ENCODE data around the gene LRRC3B.
"Not testable (repeated sequence)": the region's sequence is repeated elsewhere in the genome, so short reads cannot be mapped to it uniquely, and the experiment has no call there.

The LRRC3B gene, protein sequence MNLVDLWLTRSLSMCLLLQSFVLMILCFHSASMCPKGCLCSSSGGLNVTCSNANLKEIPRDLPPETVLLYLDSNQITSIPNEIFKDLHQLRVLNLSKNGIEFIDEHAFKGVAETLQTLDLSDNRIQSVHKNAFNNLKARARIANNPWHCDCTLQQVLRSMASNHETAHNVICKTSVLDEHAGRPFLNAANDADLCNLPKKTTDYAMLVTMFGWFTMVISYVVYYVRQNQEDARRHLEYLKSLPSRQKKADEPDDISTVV

DNA sequence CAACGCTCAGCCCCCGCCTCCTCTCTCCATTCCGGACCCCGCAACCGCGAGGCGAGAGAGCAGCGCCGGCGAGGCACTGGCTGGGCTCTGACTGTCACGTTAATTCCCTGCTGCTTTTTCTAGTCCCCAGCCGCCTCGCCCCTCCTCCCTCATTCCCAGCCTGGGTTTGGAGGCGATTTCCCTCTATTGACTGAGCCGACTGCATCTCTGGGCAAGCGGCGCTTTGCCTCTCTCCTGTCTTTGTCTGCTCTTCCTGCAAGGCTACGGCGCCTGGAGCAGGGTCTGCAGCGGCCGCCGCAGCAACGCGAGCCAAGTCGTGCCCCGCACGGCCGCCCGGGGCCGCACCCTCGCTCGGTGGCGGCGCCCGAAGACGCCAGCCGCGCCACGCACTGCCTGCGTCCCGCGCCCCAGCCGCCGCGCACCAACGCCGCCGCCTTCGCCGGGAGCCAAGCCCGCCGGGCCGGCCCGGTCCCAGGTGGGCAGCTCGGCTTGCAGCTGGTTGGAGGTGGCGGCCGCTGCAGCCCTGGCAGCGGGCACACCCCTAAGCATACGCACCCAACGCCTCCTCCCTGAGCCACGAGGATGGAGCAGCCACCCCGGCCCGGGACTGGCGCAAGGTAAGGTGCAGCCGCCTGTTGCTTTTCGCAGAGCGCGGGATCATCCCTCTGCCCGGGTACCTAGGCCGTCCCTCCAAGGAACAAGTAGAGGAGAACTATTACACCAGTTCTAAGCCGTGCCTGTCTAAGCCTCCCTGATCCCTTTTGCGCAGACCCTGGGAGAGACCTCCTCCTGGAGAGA is at the start of gene LRRC3B:
Gene LRRC3B, plus strand, starts transcription at position 152 of the 798 bp plus-strand sequence. CDS start 86,901 bp downstream, outside the sequence.
- no peak for DNase-seq

DNA sequence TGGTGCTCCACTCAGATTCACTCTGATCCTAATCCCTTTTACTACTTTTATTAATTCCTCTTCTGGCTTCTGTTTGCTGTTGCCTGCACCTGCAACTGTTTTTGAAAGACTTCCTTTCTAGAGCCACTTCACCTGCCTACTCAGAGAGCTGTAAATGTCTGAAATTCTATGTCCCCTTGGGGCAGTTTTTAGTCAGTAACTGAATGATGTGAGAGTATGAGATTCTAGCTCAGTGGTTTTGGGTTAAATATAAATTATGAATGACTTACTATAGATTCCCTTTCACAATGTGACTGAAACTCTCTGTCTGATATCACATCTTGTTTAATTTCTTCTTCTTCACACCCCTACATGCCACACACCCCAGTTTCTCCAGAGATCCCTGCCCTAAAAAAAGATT is 47.8 kb upstream of the LRRC3B start:
- no peak for DNase-seq

DNA sequence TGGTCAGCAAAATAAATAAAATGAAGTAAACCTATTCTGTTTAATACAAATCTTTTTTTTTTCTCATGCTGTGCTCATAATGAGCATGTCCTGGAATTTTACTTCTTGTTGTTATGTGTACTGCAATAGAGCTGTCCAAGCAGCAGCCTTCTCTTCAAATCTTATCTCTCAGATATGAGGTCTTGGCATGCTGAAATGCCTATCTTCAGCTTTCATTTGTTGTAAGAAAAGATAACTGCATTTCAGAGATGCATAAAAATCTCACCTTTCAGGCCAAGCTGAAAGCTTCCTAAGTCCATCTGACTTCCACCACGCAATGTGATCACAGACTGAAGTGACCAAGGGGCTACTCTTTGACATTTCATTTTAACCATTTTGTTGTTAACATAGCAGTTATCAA is 43.5 kb upstream of the LRRC3B start:
- no peak for DNase-seq

DNA sequence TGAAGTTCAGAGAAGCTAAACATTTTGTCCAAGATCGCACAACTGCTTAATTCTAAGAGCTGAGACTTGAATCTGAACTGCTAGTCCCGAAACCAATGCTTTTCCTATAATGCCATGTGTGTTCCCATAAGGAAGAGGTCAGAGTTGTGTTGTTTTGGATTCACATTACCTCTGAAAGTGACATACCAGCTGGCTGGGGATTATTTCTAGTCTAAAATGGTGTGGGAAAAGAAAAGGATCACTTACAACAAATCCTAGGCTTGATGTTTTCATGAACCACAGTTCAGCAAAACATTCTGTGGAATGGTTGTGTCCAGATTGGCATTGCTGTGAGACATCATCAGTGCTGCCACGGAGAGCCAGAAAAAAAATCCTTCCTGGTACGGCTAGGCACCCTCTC is 35.0 kb upstream of the LRRC3B start:
- no peak for DNase-seq

DNA sequence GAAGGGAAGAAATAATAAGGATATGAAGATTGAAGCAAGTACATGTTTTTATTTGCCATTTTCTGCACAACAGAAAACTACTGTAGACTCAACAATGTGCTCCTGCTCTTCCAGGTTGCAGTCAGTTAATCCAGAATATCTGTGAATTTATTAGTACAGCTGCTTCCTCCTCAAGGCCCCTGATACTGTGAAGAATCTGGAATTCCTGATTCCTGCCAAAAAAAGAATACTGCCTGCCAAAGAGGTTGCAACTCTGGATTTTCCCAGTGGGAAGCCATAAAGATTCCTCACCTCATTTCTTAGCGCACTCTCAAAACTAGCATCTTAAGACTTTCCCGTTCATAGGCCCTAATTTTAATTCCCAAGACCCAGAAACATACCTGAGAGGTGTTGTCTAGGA is 33.6 kb upstream of the LRRC3B start:
- no peak for DNase-seq

DNA sequence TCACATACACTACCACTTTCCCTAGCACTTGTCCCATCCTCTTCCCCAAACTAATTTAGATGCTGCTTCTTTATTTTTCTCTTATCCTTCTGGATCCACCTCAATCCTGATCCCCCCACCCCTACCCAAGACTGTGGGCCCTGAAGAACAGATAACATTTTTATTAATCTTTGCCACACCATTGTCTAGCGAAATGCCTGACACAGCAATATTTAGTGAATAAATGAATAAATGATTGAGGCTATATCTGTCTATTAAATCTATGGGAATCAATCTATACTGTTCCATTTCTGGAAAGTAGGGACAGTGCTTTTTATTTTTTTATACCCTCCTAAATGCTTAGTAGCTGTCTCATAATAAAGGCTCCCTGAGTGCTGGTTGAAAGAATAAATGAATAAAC is 32.9 kb upstream of the LRRC3B start:
- no peak for DNase-seq

DNA sequence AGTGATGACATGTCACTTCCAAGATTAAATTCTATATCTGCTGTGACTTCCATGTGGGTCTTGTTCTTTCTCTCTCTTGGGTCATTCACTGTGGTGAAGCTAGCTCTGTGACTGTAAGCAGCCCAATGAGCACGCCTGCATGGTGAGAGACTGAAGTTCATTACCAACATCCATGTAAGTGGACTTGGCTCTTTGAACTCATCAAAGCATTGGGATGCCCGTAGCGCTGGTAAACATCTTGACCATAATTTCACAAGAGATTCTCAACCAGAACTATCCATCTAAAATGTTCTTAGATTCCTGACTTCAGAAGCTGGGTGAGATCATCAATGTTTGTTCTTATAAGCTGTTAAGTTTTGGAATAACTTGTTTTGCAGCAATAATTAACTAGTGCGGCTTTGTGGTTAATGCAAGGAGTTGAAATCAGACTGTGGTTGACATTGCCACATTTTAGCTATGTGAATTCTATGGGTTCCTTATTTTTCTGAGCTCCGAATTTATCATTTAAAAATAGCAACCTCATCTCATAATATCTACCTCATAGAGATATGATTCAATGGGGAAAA is 31.6 kb upstream of the LRRC3B start:
- no peak for DNase-seq

DNA sequence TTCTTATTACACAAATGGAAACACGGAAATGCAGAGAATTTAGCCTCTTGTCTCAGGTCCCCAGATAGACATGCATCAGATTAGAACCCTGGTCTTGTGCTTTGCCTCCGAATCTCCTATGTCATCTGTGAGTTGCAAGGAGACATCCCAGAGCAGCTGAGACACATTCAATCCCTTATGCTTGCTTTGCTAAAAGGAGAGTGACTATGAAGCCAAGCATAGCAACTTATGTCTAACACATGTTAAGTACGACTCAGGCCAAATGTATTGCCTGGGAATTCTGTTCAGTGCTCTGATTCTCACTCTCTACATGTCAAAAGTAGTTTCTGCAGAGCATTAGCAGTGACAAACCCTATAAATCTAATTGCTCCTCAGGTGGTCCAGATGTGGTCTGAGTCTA is 30.6 kb upstream of the LRRC3B start:
- DNase-seq: no peak

DNA sequence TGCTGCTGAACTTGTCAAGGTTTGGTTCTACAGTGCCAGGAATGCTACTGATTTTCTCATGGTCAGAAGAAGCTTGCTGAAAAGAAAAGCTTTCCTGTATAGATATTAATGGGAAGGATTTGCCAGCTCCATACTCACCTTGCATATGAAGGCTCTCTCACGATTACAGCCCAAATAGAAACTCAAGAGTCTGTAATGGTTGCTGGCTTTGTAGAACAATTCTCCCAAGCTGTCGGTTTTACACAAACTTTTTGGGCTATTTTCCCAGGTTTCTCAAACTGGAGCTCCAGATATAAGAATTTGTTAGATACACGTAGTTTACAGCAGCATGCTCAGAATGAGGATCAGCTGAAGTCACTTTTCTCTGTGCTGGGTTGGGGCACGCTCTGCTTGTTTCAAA is 30.1 kb upstream of the LRRC3B start:
- no peak for DNase-seq

DNA sequence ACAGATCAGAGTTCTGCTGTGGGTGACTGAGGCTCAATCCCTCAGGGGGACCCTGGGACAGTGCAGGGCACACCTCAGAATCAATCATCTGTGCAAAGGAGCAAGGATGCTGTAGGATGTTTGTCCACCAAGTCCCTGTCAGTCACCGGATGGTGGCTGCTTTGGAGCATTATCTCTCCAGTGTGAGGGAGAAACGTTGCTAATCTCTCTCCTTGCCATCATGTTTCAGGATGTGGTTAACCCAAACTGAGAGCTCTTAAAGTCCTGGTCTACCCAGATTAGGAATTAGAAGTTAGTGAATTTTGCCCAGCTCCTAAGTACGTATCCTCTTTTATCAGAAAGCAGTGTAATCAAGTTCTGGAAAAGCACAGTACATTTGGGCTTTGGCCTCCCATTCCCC is 26.2 kb upstream of the LRRC3B start:
- DNase-seq: no peak

DNA sequence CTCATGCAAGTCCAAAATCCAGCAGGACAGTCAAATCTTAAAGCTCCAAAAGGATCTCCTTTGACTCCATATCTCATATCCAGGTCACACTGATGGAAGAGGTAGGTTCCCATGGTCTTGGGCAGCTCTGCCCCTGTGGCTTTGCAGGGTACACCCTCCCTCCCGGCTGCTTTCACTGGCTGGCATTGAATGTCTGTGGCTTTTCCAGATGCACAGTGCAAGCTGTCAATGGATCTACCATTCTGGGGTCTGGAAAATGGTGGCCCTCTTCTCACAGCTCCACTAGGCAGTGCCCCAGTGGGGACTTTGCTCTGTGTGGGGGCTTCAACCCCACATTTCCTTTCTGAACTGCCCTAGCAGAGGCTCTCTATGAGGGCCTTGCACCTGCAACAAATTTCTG is 19.3 kb upstream of the LRRC3B start:
- not testable (repeated sequence) for DNase-seq

DNA sequence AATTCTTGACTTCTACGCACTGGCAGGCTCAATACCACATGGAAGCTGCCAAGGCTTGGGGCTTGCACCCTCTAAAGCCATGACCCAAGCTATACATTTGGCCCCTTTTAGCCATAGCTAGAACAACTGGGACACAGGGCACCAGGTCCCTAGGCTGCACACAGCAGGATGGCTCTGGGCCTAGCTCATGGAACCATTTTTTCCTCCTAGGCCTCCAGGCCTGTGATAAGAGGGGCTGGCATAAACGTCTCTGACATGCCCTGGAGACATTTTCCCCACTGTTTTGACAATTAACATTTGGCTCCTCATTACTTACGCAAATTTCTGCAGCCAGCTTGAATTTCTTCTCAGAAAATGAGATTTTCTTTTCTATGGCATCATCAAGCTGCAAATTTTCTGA is 18.8 kb upstream of the LRRC3B start:
- not testable (repeated sequence) for DNase-seq

DNA sequence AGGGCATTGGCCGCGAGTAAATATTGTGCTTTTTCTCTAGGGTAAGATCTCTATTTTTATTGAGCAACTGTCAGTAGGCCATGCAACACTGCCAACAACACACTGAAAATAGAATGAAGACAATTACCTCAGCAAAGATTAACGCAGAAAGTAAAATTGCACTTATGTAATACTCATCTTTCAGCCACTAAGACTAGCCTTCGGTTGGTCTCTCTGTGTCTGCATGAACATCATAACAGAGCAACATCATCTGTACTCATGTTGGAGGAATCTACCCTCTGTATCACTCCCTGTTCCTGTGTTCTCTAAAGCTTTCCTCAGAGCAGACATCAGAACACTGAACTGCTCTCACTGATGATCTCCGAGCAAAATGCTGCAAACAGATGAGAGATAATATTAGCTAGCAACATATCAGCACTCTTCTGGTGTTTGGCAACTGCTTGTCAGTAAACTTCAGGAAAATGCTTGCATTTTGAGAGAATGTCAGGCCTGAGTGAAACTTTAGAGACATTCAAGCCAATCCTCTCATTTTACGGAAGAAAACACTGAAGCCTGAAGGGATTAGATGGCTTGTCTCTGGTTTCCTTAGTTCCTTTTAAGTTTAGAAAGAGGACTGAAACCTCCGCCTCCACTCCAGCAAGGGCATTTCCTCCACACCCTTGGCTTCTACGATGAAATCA is 8.4 kb upstream of the LRRC3B start:
- DNase-seq: no peak

DNA sequence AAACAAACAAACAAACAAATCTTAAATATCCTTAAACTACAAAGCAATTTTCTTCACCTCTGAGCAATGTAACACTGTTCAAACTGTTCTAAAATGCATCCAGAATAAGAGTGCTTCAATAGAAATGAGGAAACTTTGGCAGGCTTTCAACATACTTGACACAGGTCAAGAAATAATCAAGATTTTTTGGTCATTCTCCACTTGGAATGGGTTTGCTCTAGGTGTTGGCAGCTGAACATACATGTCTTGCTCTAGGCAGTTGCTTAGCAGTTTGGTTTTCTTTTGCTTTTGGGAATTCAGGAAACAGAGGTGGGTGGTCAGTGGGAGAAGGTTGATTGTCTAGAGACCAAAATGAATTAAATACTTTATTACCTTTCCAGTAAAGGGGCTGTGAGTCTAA is 1.4 kb upstream of the LRRC3B start:
- no peak for DNase-seq

DNA sequence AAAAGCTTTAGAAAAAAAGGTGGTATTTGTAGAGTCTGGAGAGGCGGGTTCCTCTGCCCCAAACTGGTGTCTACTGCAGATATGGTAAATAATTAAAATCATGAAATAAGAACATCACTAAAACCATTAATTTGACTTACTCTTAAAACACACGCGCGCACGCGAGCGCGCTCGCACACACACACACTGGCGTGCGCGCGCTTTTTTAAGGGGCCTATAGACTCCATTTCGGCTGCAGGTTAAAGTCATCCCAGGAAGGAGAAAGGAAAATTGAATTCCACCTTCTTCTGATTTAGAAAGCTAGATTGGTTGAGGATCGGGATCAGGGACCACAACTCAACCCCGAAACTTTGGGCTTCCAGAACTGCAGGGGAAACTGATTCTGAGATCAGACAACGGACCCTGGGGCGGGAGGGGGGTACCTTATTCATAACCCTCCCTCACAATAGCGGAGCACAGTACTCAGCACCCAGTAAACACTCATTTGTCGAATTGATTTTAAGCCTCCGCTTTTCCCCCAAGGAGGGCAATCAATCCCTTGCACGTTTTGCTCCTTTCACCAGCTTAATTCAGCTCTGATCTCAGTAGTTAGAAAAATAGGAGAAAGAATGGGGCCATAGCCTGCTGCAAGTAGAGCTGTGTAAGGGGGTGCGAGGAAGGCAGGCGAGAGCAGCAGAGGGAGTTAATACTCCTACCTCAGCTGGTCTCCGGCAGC is 509 bp upstream of the LRRC3B start:
- no peak for DNase-seq

DNA sequence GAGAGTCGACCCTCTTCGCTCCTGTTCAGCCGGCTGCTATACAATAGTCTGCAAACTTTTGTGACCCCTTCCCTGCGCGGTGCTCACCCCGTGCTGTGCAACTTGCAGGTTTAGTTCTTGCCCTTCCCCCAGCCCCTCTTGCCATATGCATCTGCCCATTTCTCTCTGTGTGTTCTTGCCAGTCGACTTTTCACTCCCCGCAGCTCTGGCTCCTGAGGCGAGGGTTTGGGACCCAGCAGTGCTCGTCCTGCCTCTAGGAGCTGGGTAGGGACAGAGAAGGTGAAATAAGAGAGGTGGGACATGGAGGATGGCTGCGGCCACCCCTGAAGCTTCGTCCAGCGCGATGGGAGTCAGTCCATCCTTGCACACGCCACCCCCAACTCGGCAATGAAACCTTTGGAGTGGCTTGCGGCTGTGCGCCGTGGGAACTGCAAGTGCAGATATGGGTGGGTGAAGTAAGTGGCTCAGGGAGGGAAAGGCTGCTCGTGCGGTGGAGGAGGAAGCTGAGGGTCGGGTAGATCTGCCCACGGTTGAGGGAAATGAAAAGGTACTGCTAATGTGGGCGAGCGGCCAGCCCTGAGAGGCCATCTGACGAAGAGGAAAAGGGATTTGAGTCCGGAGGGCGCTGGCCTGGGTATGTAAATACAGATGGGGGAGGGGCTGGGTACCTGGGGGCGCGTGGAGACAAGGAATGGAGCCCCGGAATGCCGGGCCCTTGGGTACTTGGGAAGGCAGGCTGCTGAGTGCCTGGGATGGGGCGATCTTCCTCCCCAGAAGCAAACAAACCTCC is 1.0 kb downstream of the LRRC3B start:
- no peak for DNase-seq

DNA sequence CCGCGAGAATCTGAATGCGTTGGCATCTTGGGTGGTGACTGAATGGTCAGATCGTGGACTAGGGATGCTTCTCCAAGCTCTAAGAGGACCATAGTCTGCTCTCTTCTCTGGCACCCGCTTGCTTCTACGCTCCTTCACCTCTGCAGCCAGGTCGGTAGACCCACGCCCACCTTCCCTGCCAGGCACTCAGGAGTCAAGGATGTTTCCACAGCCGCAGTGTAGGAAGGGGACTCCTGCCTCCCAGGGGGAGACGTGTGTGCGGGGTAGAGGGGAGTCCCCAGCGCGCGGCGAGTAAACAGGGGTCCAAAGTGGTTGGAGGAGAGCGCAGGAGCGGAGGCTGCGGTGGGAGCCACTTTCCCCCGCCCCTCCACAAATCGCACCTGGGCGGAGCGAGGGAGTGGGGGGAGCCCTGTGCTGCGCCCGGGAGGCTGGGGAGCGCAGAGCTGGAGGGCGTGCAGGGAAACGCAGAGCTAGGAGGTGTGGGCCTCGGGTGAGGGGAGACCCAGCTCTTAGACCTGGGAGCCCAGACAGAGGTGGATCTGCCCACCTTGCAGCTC is 1.7 kb downstream of the LRRC3B start:
- DNase-seq: no peak

DNA sequence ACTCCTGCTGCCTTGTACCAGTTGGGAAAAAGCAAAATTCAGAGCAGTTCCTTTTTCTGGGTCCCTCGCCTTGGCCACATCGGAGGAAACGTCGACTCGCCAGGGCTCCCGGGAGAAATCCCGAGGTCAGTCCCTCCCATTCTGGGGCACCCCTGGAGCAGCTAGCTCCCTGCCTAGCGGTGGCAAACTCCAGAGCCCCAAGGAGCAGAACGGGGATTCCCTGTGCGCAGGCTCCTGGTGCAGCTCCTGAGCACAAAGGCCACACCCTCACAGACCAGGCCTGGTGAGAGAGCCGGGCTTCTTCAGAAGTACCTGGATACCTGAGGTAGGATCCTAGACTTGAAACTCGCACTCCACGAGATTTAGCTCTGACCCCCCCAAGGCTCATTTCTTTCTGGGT is 2.6 kb downstream of the LRRC3B start:
- DNase-seq: no peak

DNA sequence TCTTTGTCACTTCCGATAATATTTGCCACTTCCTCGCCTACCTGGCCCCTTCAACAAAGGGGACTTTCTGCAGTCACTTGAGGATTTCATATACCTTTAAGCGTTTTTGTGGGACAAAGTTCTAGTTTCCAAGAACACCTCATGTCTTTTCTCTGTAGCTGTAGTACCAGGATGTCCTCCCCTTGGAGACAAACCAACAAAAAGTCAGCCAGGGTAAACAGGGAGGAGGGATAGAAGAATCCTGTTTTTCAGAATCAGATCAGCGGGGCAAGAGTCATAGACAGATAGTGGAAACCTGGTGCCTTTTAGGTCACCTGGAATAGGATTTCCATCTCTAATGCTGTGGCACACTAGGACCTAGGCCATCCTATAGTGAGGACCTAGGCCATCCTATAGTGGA is 4.5 kb downstream of the LRRC3B start:
- no peak for DNase-seq

DNA sequence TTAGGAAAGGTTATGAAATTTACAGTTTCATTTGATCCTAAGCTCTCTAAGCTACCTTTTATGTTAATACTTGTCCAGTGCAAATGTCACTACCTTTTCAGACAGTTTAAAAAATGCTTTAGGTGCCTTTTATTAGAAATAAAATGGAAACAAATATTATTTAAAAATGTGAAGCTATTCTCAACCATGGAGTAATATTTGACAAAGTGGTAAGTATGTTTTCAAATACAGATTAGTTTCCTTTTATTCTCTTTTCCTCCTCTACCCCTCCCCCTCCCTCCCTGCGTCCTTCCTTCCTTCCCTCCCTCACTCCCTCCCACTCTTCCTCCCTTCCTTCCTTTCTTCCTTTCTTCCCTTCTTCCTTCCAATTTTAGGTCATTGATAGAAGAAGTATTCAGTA is 6.3 kb downstream of the LRRC3B start:
- DNase-seq: no peak

DNA sequence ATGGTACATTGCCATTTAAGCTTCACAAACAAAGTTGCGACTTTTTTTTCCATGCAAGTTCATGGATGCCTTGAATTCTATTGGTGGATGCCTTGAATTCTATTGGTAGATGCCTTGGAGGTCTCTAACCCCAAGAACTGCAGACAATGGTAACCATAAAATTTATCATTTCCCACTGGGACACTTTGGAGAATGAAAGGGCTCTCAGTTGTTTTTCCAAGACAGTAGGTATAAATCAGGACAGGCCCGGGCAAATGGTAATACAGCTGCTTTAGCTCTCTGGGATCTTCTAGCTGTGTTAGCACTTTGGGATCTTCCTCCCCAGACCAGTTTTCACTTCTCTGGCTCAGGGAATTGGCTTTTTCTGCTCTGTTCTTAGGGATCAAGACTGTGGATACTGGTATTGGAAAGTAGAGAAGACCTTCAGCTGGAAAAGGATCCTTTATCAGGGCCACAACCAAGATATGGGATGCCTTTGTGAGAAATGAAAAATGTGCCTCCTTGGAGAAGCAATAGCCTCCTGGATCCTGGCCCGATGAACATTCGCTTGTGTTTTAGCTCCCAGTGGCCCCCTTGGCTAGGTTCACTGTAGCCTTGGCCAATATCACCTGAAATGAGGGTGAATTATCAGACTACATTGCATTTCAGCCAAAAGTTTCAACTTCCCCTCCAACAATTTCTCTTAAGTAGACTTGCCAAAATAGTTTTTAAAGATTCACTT is 8.3 kb downstream of the LRRC3B start:
- no peak for DNase-seq

Measured in NCI-H526 treated with DMSO at 0.1 percent for 48 hours (cell line).